Neuronal stem cell (in vitro differentiated cells): ENCODE measurements around the gene PIGN.

Experiments
- DNase-seq: peaks from one replicate; pipeline ENCODE4 v3.0.0-alpha.2; 2013; ENCODE audit warnings: low spot score
- H2AFZ ChIP-seq: one replicate; pipeline ENCODE4 v1.6.1; 2013; ENCODE audit warnings: mild to moderate bottlenecking, low read length, inconsistent platforms
- H2AK5ac ChIP-seq: 2 replicates; pipeline ENCODE4 v1.6.1; 2013; ENCODE audit warnings: low read depth, mild to moderate bottlenecking, inconsistent platforms, low read length, moderate library complexity, mixed read lengths
- H2BK120ac ChIP-seq: 2 replicates; pipeline ENCODE4 v1.6.1; 2013; ENCODE audit warnings: low read depth, mild to moderate bottlenecking, inconsistent platforms, low read length, moderate library complexity, mixed read lengths
- H2BK12ac ChIP-seq: one replicate; pipeline ENCODE4 v1.6.1; 2013; ENCODE audit warnings: low read length, inconsistent platforms
- H2BK15ac ChIP-seq: 2 replicates; pipeline ENCODE4 v1.6.1; 2013; ENCODE audit warnings: mild to moderate bottlenecking, low read length, inconsistent platforms, mixed read lengths
- H2BK5ac ChIP-seq: one replicate; pipeline ENCODE4 v1.6.1; 2013; ENCODE audit warnings: inconsistent platforms, mild to moderate bottlenecking, low read length, moderate library complexity
- H3K14ac ChIP-seq: one replicate; pipeline ENCODE4 v1.6.1; 2013; ENCODE audit warnings: low read length, inconsistent platforms
- H3K18ac ChIP-seq: 2 replicates; pipeline ENCODE4 v1.6.1; 2013; ENCODE audit warnings: low read length, inconsistent platforms
- H3K23ac ChIP-seq: 2 replicates; pipeline ENCODE4 v1.6.1; 2013; ENCODE audit warnings: low read depth, mild to moderate bottlenecking, mixed read lengths, low read length, inconsistent platforms; ENCODE audit not compliant: poor library complexity
- H3K27ac ChIP-seq: replicated peaks from 3 replicates; pipeline ENCODE4 v1.5.1; 2013; ENCODE audit warnings: low read length, inconsistent platforms
- H3K27me3 ChIP-seq, 3 experiments: 2 replicates each; pipeline ENCODE4 v1.6.1; 2013; ENCODE audit warnings: low read length in 3 of 3, mild to moderate bottlenecking in 2 of 3, inconsistent platforms in 1 of 3, low read depth in 1 of 3, mixed read lengths in 1 of 3, moderate library complexity in 1 of 3; ENCODE audit not compliant: control insufficient read depth in 3 of 3, insufficient read depth in 3 of 3
- H3K36me3 ChIP-seq, 2 donors: replicated peaks in 1 of 2; 2 replicates each; pipeline ENCODE4 v1.6.1; 2013; ENCODE audit warnings: low read length in 2 of 2; ENCODE audit not compliant: control insufficient read depth in 2 of 2, insufficient read depth in 2 of 2
- H3K4ac ChIP-seq: 2 replicates; pipeline ENCODE4 v1.6.1; 2013; ENCODE audit warnings: inconsistent platforms, mild to moderate bottlenecking, low read length, moderate library complexity
- H3K4me1 ChIP-seq, 2 donors: 1 replicate in 1 of 2; 2 replicates in 1 of 2; pipeline ENCODE4 v1.6.1; 2013; ENCODE audit warnings: low read length in 2 of 2, low read depth in 1 of 2; ENCODE audit not compliant: control insufficient read depth in 2 of 2, insufficient read depth in 1 of 2
- H3K4me2 ChIP-seq: one replicate; pipeline ENCODE4 v1.6.1; 2013; ENCODE audit warnings: mild to moderate bottlenecking, low read length, inconsistent platforms; ENCODE audit not compliant: insufficient read depth, poor library complexity, severe bottlenecking
- H3K4me3 ChIP-seq, 2 donors: 2 replicates each; pipeline ENCODE4 v1.5.1; 2013; ENCODE audit warnings: low read length in 2 of 2, mild to moderate bottlenecking in 2 of 2, inconsistent platforms in 1 of 2, moderate library complexity in 1 of 2
- H3K79me1 ChIP-seq: one replicate; pipeline ENCODE4 v1.6.1; 2013; ENCODE audit warnings: low read depth, mild to moderate bottlenecking, inconsistent platforms, low read length, moderate library complexity
- H3K9ac ChIP-seq: one replicate; pipeline ENCODE4 v1.6.1; 2013; ENCODE audit warnings: mild to moderate bottlenecking, low read depth, low read length, inconsistent platforms; ENCODE audit not compliant: poor library complexity
- H3K9me3 ChIP-seq, 2 donors: replicated peaks in 1 of 2; 2 replicates each; pipeline versions ENCODE3 to v1.6.1; 2013; ENCODE audit warnings: low read length in 2 of 2, mild to moderate bottlenecking in 2 of 2, inconsistent platforms in 1 of 2, low read depth in 1 of 2, mixed read lengths in 1 of 2, moderate library complexity in 1 of 2; ENCODE audit not compliant: control insufficient read depth in 2 of 2, insufficient read depth in 1 of 2
- H4K8ac ChIP-seq: one replicate; pipeline ENCODE4 v1.6.1; 2013; ENCODE audit warnings: low read depth, mild to moderate bottlenecking, inconsistent platforms, low read length, moderate library complexity
- H4K91ac ChIP-seq: one replicate; pipeline ENCODE4 v1.6.1; 2013; ENCODE audit warnings: low read length, low read depth, mild to moderate bottlenecking, inconsistent platforms; ENCODE audit not compliant: poor library complexity
- WGBS, 2 donors: extraction: QIAGEN DNeasy Blood & Tissue Kit; methylation state at CpG; one replicate each; pipeline ENCODE4 v1.1.7; 2013; ENCODE audit warnings: missing lambda C conversion rate in 2 of 2, mixed read lengths in 1 of 2; ENCODE audit not compliant: insufficient read length in 2 of 2, insufficient replicate concordance in 1 of 2; ENCODE audit errors: extremely low coverage in 2 of 2; 5-methylcytosine and 5-hydroxymethylcytosine counted together

The PIGN gene

GRCh38 chr18:62224229-62224628 is 37.4 kb upstream of the PIGN start:
- Histone ChIP-seq H3K4me2 (no peak overlapping the region), H2AK5ac (no peak overlapping the region), H2BK5ac (no peak overlapping the region), H3K4me3 (no peak overlapping the region), H3K4me1 (no peaks in the 10 kb centered on the region), H2BK12ac (no peak overlapping the region), H3K23ac (no peak overlapping the region), H2BK120ac (no peak overlapping the region), H3K27me3 (no peaks in the 10 kb centered on the region), H3K9ac (no peak overlapping the region), H3K36me3 (peaks cover 3 to 85% of the 10 kb centered on the region in 2 donors), H2BK15ac (no peak overlapping the region), H4K91ac (no peak overlapping the region), H3K14ac (no peak overlapping the region), H2AFZ (no peak overlapping the region), H3K18ac (no peak overlapping the region), H3K9me3 (peaks cover 0 to 27% of the 10 kb centered on the region in 2 donors), H3K27ac (no peak overlapping the region), H3K4ac (no peak overlapping the region), H3K79me1 (no peaks in the 10 kb centered on the region), H4K8ac (no peak overlapping the region)
- no CpG with 5 or more reads among the region's 2 CpGs for WGBS, 2 donors
- DNase-seq = no peak

- Histone ChIP-seq H3K23ac (peak overlapping the region; percentile 85), H3K4me1 (no peaks in the 10 kb centered on the region), H3K9ac (no peak overlapping the region), H4K91ac (no peak overlapping the region), H3K4ac (no peak overlapping the region), H2BK12ac (no peak overlapping the region), H2BK120ac (no peak overlapping the region), H2AFZ (no peak overlapping the region), H3K27ac (no peak overlapping the region), H3K79me1 (peaks cover 3% of the 10 kb centered on the region), H3K14ac (no peak overlapping the region), H2BK5ac (no peak overlapping the region), H3K4me2 (no peak overlapping the region), H3K9me3 (peaks cover 0 to 2% of the 10 kb centered on the region in 2 donors), H3K36me3 (peaks cover 9 to 59% of the 10 kb centered on the region in 2 donors), H2BK15ac (no peak overlapping the region), H4K8ac (no peak overlapping the region), H3K27me3 (no peaks in the 10 kb centered on the region), H2AK5ac (no peak overlapping the region), H3K18ac (no peak overlapping the region), H3K4me3 (no peak overlapping the region)
- DNase-seq = no peak
- no CpG with 5 or more reads among the region's 1 CpG for WGBS, 2 donors
Observed at GRCh38 chr18:62214790-62215189, 27.9 kb upstream of the PIGN start.

- Histone ChIP-seq H3K4me2 (no peak overlapping the region), H2BK120ac (no peak overlapping the region), H2BK12ac (no peak overlapping the region), H3K27ac (no peak overlapping the region), H4K91ac (no peak overlapping the region), H3K9me3 (peaks cover 2 to 10% of the 10 kb centered on the region in 2 donors), H4K8ac (no peak overlapping the region), H3K23ac (no peak overlapping the region), H3K36me3 (peaks cover 9 to 54% of the 10 kb centered on the region in 2 donors), H2BK15ac (no peak overlapping the region), H3K79me1 (peaks cover 3% of the 10 kb centered on the region), H2AK5ac (no peak overlapping the region), H3K9ac (no peak overlapping the region), H3K4me1 (no peaks in the 10 kb centered on the region), H3K14ac (no peak overlapping the region), H2BK5ac (no peak overlapping the region), H3K4ac (no peak overlapping the region), H3K4me3 (no peak overlapping the region), H3K18ac (no peak overlapping the region), H3K27me3 (no peaks in the 10 kb centered on the region), H2AFZ (no peak overlapping the region)
- DNase-seq = no peak
Observed at GRCh38 chr18:62211325-62211828, 24.5 kb upstream of the PIGN start.

GRCh38 chr18:62210138-62210537 is 23.3 kb upstream of the PIGN start:
- Histone ChIP-seq H2BK15ac (no peak overlapping the region), H3K9me3 (peaks cover 2 to 10% of the 10 kb centered on the region in 2 donors), H2BK12ac (no peak overlapping the region), H2BK120ac (no peak overlapping the region), H3K4ac (no peak overlapping the region), H3K36me3 (peaks cover 9 to 46% of the 10 kb centered on the region in 2 donors), H3K27ac (no peak overlapping the region), H3K9ac (no peak overlapping the region), H2AFZ (no peak overlapping the region), H3K14ac (no peak overlapping the region), H3K4me3 (no peak overlapping the region), H4K8ac (no peak overlapping the region), H3K79me1 (peaks cover 3% of the 10 kb centered on the region), H3K4me2 (no peak overlapping the region), H2AK5ac (no peak overlapping the region), H3K4me1 (no peaks in the 10 kb centered on the region), H3K18ac (no peak overlapping the region), H3K27me3 (no peaks in the 10 kb centered on the region), H3K23ac (no peak overlapping the region), H2BK5ac (no peak overlapping the region), H4K91ac (no peak overlapping the region)
- no peak for DNase-seq
- WGBS, 2 donors = no CpG with 5 or more reads among the region's 1 CpG
